WTC11 (cell line): Measurements from ENCODE around the gene OAS1. TPM values are rescaled to one million over a fixed set of nuclear protein-coding genes. Genes with fewer than 3 reads are reported as not detected.

Source experiments
- ATAC-seq: fragments of 200-7000 bp; cut with Tn5 transposase; 2 replicates; pipeline ENCODE4 v1.10.0; 2021; ENCODE audit warnings: mild to moderate bottlenecking, moderate library complexity
- CTCF ChIA-PET: fragments of 300-600 bp; sonication (Branson Sonifier 250); formaldehyde crosslinking; loops from one replicate; lab custom pipeline; 2021; ENCODE audit warnings: antibody characterized with exemption; lab: Charles Lee
- POLR2A ChIA-PET: fragments of 350-600 bp; sonication (Branson Sonifier 250); formaldehyde crosslinking; loops from one replicate; lab custom pipeline; 2021; ENCODE audit warnings: antibody characterized with exemption; lab: Charles Lee
- DNase-seq: peaks from one replicate; pipeline ENCODE4 v3.0.0; 2021; ENCODE audit warnings: low spot score
- H3K27ac Mint-ChIP-seq: 2 replicates; pipeline ENCODE4 v1.8.0; 2021; ENCODE audit warnings: mixed read lengths
- H3K27me3 Mint-ChIP-seq: 2 replicates; pipeline ENCODE4 v1.8.0; 2021; ENCODE audit warnings: low read depth, mild to moderate bottlenecking, moderate library complexity, mixed read lengths
- H3K36me3 Mint-ChIP-seq: 2 replicates; pipeline ENCODE4 v1.8.0; 2021; ENCODE audit warnings: mixed read lengths
- H3K4me1 Mint-ChIP-seq: 2 replicates; pipeline ENCODE4 v1.8.0; 2022; ENCODE audit warnings: mixed read lengths
- H3K4me3 Mint-ChIP-seq: 2 replicates; pipeline ENCODE4 v1.8.0; 2021; ENCODE audit warnings: mild to moderate bottlenecking, moderate library complexity, mixed read lengths
- H3K9me3 Mint-ChIP-seq: 2 replicates; pipeline ENCODE4 v1.8.0; 2021; ENCODE audit warnings: mixed read lengths
- ATF1 ChIP-seq: sonication (generic); formaldehyde crosslinking; IDR thresholded peaks from 2 replicates; pipeline ENCODE4 v1.8.1; 2023; ENCODE audit warnings: mild to moderate bottlenecking, moderate library complexity, missing genetic modification reagents
- ESRRA ChIP-seq: sonication (generic); formaldehyde crosslinking; IDR thresholded peaks from 2 replicates; pipeline ENCODE4 v1.8.1; 2022; ENCODE audit warnings: mild to moderate bottlenecking, missing genetic modification reagents, borderline replicate concordance
- HMGA2 ChIP-seq: fragments of 250-450 bp; sonication (Bioruptor Pico); IDR thresholded peaks from 2 replicates; pipeline ENCODE4 v1.4.0; 2021; ENCODE audit warnings: mild to moderate bottlenecking, moderate library complexity
- MXD4 ChIP-seq: fragments of 250-450 bp; sonication (Bioruptor Pico); IDR thresholded peaks from 2 replicates; pipeline ENCODE4 v1.8.0; 2021; ENCODE audit warnings: mild to moderate bottlenecking, moderate library complexity, borderline replicate concordance
- MYBL2 ChIP-seq: sonication (generic); formaldehyde crosslinking; IDR thresholded peaks from 2 replicates; pipeline ENCODE4 v1.8.1; 2023; ENCODE audit warnings: mild to moderate bottlenecking, moderate library complexity, missing genetic modification reagents
- NR1H2 ChIP-seq: sonication (generic); formaldehyde crosslinking; IDR thresholded peaks from 2 replicates; pipeline ENCODE4 v1.9.0; 2021; ENCODE audit warnings: mild to moderate bottlenecking, moderate library complexity, missing genetic modification reagents
- NR3C1 ChIP-seq: sonication (generic); formaldehyde crosslinking; conservative IDR thresholded peaks from 2 replicates; pipeline ENCODE4 v1.8.1; 2023; ENCODE audit warnings: low read depth, mild to moderate bottlenecking, missing genetic modification reagents
- PRRX2 ChIP-seq: fragments of 250-450 bp; sonication (Bioruptor Pico); IDR thresholded peaks from 2 replicates; pipeline ENCODE4 v1.8.0; 2021; ENCODE audit warnings: mild to moderate bottlenecking
- SP1 ChIP-seq: sonication (generic); formaldehyde crosslinking; conservative IDR thresholded peaks from 2 replicates; pipeline ENCODE4 v1.8.1; 2022; ENCODE audit warnings: missing genetic modification reagents
- ZNF138 ChIP-seq: sonication (generic); formaldehyde crosslinking; conservative IDR thresholded peaks from 2 replicates; pipeline ENCODE4 v1.8.1; 2022; ENCODE audit warnings: mild to moderate bottlenecking, moderate library complexity, missing genetic modification reagents
- ZNF232 ChIP-seq: sonication (generic); formaldehyde crosslinking; IDR thresholded peaks from 2 replicates; pipeline ENCODE4 v1.8.0; 2022; ENCODE audit warnings: mild to moderate bottlenecking, missing genetic modification reagents
- total RNA-seq: library from RNA; stranded (reverse); gene quantifications from 3 replicates; pipeline ENCODE4 v1.2.3, GENCODE V29; 2021
- TF ChIP-seq, protein P1 (sequence below): sonication (generic); formaldehyde crosslinking; IDR thresholded peaks from 2 replicates; pipeline ENCODE4 v1.8.1; 2022; ENCODE audit warnings: mild to moderate bottlenecking, missing genetic modification reagents, moderate library complexity, borderline replicate concordance
- TF ChIP-seq, protein P2 (sequence below): sonication (generic); formaldehyde crosslinking; IDR thresholded peaks from 2 replicates; pipeline ENCODE4 v1.8.1; 2022; ENCODE audit warnings: low read depth, mild to moderate bottlenecking, moderate library complexity, missing genetic modification reagents, borderline replicate concordance
- TF ChIP-seq, protein P3 (sequence below): sonication (generic); formaldehyde crosslinking; conservative IDR thresholded peaks from 2 replicates; pipeline ENCODE4 v1.8.1; 2022; ENCODE audit warnings: mild to moderate bottlenecking, missing genetic modification reagents
- TF ChIP-seq, protein P4 (sequence below): fragments of 250-450 bp; sonication (Bioruptor Pico); IDR thresholded peaks from 2 replicates; pipeline ENCODE4 v2.1.2; 2022; ENCODE audit warnings: mild to moderate bottlenecking, moderate library complexity
- TF ChIP-seq, protein P5 (sequence below): sonication (generic); formaldehyde crosslinking; IDR thresholded peaks from 2 replicates; pipeline ENCODE4 v1.8.0; 2023; ENCODE audit warnings: missing genetic modification reagents, mild to moderate bottlenecking, borderline replicate concordance
- TF ChIP-seq, protein P6 (sequence below): fragments of 250-450 bp; sonication (Bioruptor Pico); IDR thresholded peaks from 2 replicates; pipeline ENCODE4 v1.9.0; 2021; ENCODE audit warnings: mild to moderate bottlenecking
- TF ChIP-seq, protein P7 (sequence below): fragments of 250-450 bp; sonication (Bioruptor Pico); conservative IDR thresholded peaks from 2 replicates; pipeline ENCODE4 v1.9.0; 2021; ENCODE audit warnings: mild to moderate bottlenecking
- TF ChIP-seq, protein P8 (sequence below): sonication (generic); formaldehyde crosslinking; IDR thresholded peaks from 2 replicates; pipeline ENCODE4 v1.8.0; 2022; ENCODE audit warnings: missing genetic modification reagents

Gene OAS1
- total RNA-seq, 1 experiment from 2014 or later, result 0.24 TPM

DNA sequence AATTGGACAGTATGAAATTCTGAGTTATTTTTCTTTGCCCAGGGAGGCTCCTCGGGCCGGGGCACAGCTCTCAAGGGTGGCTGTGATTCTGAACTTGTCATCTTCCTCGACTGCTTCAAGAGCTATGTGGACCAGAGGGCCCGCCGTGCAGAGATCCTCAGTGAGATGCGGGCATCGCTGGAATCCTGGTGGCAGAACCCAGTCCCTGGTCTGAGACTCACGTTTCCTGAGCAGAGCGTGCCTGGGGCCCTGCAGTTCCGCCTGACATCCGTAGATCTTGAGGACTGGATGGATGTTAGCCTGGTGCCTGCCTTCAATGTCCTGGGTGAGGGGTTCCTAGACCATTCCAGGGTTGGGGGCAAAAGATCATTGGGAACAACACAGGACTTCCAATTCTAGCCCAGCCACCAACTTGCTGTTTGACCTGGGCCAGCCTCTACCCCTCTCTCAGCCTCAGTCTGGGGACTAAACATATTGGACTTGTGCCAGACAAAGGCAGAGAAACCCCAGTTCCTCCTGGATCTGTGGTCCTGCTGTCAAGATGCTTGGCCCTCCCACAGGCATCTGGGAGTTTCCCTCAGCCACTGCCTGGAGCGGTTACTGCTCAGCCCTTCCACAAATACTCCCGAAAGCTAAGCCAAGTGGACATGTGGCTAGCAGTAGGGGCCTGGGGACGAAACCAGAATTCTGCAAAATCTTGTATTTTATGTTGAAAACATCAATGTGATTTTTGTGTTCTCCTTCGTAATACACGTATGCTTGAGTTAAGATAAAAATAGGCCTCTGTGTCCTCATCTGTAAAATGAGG lies 35.0 kb downstream of the OAS1 start:
- no peak overlapping the region for H3K27ac Mint-ChIP-seq
- TF ChIP-seq, protein P1, sequence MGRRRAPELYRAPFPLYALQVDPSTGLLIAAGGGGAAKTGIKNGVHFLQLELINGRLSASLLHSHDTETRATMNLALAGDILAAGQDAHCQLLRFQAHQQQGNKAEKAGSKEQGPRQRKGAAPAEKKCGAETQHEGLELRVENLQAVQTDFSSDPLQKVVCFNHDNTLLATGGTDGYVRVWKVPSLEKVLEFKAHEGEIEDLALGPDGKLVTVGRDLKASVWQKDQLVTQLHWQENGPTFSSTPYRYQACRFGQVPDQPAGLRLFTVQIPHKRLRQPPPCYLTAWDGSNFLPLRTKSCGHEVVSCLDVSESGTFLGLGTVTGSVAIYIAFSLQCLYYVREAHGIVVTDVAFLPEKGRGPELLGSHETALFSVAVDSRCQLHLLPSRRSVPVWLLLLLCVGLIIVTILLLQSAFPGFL, result no peak
- TF ChIP-seq, protein P2, sequence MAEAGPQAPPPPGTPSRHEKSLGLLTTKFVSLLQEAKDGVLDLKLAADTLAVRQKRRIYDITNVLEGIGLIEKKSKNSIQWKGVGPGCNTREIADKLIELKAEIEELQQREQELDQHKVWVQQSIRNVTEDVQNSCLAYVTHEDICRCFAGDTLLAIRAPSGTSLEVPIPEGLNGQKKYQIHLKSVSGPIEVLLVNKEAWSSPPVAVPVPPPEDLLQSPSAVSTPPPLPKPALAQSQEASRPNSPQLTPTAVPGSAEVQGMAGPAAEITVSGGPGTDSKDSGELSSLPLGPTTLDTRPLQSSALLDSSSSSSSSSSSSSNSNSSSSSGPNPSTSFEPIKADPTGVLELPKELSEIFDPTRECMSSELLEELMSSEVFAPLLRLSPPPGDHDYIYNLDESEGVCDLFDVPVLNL (CRISPR knock-in tag), result no peak
- TF ChIP-seq ZNF138 (CRISPR knock-in tag) (no peak), SP1 (CRISPR knock-in tag) (no peak), MYBL2 (CRISPR knock-in tag) (no peak), NR1H2 (no peak), PRRX2 (no peak), ZNF232 (no peak), ATF1 (CRISPR knock-in tag) (no peak), NR3C1 (CRISPR knock-in tag) (no peak), MXD4 (no peak), HMGA2 (CRISPR knock-in tag) (no peak), ESRRA (CRISPR knock-in tag) (no peak)
- TF ChIP-seq, protein P3, sequence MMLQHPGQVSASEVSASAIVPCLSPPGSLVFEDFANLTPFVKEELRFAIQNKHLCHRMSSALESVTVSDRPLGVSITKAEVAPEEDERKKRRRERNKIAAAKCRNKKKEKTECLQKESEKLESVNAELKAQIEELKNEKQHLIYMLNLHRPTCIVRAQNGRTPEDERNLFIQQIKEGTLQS (CRISPR knock-in tag), result no peak
- TF ChIP-seq, protein P4, sequence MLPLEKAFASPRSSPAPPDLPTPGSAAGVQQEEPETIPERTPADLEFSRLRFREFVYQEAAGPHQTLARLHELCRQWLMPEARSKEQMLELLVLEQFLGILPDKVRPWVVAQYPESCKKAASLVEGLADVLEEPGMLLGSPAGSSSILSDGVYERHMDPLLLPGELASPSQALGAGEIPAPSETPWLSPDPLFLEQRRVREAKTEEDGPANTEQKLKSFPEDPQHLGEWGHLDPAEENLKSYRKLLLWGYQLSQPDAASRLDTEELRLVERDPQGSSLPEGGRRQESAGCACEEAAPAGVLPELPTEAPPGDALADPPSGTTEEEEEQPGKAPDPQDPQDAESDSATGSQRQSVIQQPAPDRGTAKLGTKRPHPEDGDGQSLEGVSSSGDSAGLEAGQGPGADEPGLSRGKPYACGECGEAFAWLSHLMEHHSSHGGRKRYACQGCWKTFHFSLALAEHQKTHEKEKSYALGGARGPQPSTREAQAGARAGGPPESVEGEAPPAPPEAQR (CRISPR knock-in tag), result no peak
- TF ChIP-seq, protein P5, sequence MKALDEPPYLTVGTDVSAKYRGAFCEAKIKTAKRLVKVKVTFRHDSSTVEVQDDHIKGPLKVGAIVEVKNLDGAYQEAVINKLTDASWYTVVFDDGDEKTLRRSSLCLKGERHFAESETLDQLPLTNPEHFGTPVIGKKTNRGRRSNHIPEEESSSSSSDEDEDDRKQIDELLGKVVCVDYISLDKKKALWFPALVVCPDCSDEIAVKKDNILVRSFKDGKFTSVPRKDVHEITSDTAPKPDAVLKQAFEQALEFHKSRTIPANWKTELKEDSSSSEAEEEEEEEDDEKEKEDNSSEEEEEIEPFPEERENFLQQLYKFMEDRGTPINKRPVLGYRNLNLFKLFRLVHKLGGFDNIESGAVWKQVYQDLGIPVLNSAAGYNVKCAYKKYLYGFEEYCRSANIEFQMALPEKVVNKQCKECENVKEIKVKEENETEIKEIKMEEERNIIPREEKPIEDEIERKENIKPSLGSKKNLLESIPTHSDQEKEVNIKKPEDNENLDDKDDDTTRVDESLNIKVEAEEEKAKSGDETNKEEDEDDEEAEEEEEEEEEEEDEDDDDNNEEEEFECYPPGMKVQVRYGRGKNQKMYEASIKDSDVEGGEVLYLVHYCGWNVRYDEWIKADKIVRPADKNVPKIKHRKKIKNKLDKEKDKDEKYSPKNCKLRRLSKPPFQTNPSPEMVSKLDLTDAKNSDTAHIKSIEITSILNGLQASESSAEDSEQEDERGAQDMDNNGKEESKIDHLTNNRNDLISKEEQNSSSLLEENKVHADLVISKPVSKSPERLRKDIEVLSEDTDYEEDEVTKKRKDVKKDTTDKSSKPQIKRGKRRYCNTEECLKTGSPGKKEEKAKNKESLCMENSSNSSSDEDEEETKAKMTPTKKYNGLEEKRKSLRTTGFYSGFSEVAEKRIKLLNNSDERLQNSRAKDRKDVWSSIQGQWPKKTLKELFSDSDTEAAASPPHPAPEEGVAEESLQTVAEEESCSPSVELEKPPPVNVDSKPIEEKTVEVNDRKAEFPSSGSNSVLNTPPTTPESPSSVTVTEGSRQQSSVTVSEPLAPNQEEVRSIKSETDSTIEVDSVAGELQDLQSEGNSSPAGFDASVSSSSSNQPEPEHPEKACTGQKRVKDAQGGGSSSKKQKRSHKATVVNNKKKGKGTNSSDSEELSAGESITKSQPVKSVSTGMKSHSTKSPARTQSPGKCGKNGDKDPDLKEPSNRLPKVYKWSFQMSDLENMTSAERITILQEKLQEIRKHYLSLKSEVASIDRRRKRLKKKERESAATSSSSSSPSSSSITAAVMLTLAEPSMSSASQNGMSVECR (CRISPR knock-in tag), result no peak
- TF ChIP-seq, protein P6, sequence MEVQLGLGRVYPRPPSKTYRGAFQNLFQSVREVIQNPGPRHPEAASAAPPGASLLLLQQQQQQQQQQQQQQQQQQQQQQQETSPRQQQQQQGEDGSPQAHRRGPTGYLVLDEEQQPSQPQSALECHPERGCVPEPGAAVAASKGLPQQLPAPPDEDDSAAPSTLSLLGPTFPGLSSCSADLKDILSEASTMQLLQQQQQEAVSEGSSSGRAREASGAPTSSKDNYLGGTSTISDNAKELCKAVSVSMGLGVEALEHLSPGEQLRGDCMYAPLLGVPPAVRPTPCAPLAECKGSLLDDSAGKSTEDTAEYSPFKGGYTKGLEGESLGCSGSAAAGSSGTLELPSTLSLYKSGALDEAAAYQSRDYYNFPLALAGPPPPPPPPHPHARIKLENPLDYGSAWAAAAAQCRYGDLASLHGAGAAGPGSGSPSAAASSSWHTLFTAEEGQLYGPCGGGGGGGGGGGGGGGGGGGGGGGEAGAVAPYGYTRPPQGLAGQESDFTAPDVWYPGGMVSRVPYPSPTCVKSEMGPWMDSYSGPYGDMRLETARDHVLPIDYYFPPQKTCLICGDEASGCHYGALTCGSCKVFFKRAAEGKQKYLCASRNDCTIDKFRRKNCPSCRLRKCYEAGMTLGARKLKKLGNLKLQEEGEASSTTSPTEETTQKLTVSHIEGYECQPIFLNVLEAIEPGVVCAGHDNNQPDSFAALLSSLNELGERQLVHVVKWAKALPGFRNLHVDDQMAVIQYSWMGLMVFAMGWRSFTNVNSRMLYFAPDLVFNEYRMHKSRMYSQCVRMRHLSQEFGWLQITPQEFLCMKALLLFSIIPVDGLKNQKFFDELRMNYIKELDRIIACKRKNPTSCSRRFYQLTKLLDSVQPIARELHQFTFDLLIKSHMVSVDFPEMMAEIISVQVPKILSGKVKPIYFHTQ (CRISPR knock-in tag), result no peak
- TF ChIP-seq, protein P7, sequence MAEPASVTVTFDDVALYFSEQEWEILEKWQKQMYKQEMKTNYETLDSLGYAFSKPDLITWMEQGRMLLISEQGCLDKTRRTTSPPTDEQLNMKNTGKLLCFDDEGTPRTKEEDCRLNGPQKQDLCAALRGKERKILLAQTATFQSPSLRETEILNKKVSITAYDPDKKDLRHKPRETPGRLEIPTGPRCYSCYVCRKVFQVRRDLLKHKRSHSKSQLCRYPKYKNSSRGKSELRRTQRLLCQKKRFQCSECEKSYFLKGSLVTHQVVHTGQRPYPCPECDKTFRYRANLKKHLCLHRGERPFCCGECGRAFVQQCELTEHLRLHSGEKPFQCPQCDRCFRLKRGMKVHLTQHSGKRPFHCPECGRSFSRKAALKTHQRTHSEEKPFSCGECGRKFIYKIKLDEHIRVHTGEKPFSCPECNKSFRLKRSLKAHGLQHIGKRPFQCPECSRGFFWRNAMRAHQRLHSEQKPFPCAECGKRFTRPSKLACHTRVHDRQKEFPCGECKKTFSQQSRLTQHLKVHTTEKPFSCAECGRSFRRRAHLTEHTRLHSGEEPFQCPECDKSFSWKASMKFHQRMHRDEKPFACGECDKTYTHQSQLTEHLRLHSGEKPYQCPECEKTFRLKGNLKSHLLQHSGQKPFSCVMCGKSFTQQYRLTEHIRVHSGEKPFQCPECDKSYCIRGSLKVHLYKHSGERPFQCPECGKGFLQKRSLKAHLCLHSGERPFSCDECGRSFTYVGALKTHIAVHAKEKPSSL, result no peak
- TF ChIP-seq, protein P8, sequence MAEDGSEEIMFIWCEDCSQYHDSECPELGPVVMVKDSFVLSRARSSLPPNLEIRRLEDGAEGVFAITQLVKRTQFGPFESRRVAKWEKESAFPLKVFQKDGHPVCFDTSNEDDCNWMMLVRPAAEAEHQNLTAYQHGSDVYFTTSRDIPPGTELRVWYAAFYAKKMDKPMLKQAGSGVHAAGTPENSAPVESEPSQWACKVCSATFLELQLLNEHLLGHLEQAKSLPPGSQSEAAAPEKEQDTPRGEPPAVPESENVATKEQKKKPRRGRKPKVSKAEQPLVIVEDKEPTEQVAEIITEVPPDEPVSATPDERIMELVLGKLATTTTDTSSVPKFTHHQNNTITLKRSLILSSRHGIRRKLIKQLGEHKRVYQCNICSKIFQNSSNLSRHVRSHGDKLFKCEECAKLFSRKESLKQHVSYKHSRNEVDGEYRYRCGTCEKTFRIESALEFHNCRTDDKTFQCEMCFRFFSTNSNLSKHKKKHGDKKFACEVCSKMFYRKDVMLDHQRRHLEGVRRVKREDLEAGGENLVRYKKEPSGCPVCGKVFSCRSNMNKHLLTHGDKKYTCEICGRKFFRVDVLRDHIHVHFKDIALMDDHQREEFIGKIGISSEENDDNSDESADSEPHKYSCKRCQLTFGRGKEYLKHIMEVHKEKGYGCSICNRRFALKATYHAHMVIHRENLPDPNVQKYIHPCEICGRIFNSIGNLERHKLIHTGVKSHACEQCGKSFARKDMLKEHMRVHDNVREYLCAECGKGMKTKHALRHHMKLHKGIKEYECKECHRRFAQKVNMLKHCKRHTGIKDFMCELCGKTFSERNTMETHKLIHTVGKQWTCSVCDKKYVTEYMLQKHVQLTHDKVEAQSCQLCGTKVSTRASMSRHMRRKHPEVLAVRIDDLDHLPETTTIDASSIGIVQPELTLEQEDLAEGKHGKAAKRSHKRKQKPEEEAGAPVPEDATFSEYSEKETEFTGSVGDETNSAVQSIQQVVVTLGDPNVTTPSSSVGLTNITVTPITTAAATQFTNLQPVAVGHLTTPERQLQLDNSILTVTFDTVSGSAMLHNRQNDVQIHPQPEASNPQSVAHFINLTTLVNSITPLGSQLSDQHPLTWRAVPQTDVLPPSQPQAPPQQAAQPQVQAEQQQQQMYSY (CRISPR knock-in tag), result no peak
- H3K4me3 Mint-ChIP-seq, result no peak overlapping the region
- H3K27me3 Mint-ChIP-seq, result peaks cover 26% of the 10 kb centered on the region
- CTCF ChIA-PET, result no interaction called here
- H3K36me3 Mint-ChIP-seq, result no peaks in the 10 kb centered on the region
- ATAC-seq (no peak), DNase-seq (no peak)
- POLR2A ChIA-PET, result no interaction called here
- 0 out of 2 replicates have a peak, but pooled peaks cover 3% of the 10 kb centered on the region for H3K9me3 Mint-ChIP-seq
- H3K4me1 Mint-ChIP-seq, result peaks cover 11% of the 10 kb centered on the region
